BLaER1 treated with 17β-estradiol and CSF1 and Interleukin-3, amounts not matched to agents 10 nM and 100 nM (cell line): ENCODE measurements around the gene CDH20.

ENCODE experiments used
- H3K27ac ChIP-seq, 11 experiments: shearing (Covaris generic); formaldehyde crosslinking; 2 replicates each; pipeline ENCODE4 v1.8.1; 2022
- H3K27me3 ChIP-seq, 11 experiments: shearing (Covaris generic); formaldehyde crosslinking; 2 replicates each; pipeline ENCODE4 v1.8.1; 2022
- H3K36me3 ChIP-seq, 11 experiments: shearing (Covaris generic); formaldehyde crosslinking; 2 replicates each; pipeline ENCODE4 v1.8.1; 2022
- H3K4me1 ChIP-seq, 10 experiments: shearing (Covaris generic); formaldehyde crosslinking; 2 replicates each; pipeline ENCODE4 v1.8.1; 2022
- H3K4me2 ChIP-seq, 11 experiments: shearing (Covaris generic); formaldehyde crosslinking; 2 replicates each; pipeline ENCODE4 v1.8.1; 2022
- H3K4me3 ChIP-seq, 10 experiments: shearing (Covaris generic); formaldehyde crosslinking; 2 replicates each; pipeline ENCODE4 v1.8.1; 2022
- H3K9ac ChIP-seq, 11 experiments: shearing (Covaris generic); formaldehyde crosslinking; 2 replicates each; pipeline ENCODE4 v1.8.1; 2022
- H3K9me3 ChIP-seq, 11 experiments: shearing (Covaris generic); formaldehyde crosslinking; replicated peaks in 1 of 11; 2 replicates each; pipeline ENCODE4 v1.8.1; 2022
- H4K20me1 ChIP-seq, 11 experiments: shearing (Covaris generic); formaldehyde crosslinking; 2 replicates each; pipeline ENCODE4 v1.8.1; 2022
- Cebpa-rat ChIP-seq, 11 experiments: shearing (Covaris generic); IDR thresholded peaks; 2 replicates each; pipeline ENCODE4 v1.8.1; 2022

CDH20 gene

DNA sequence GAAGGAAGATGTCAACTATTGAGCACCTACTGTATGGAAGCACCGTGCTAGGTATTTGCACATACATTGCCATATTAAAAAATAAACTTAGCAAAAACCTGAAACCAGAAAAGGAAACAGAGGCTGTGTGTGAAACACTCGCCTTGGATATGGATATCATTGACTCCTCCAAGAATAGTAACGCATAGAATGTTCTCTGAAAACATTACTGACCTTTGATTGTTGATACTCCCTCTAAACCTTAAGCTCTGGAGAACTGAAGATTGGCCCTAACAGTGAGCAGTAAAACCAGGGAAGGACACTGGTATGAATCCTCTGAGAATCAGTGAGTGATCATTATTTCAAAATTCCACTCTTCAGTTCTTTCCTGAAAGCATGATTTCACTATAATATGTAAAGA, 236.8 kb downstream of the CDH20 start:
- no peak for TF ChIP-seq Cebpa-rat (IDR thresholded peaks at IDR 0.05)
- Histone ChIP-seq H3K27me3 (no peaks in the 10 kb centered on the region), H3K4me3 (no peak overlapping the region), H3K36me3 (no peaks in the 10 kb centered on the region), H3K4me2 (peak overlapping the region in 1 of 11 experiments; percentile 27; a peak in 1 of 22 replicates), H3K27ac (peak overlapping the region in 1 of 11 experiments; percentile 27; a peak in 1 of 22 replicates), H3K9me3 (peaks cover 0 to 20% (median 12%) of the 10 kb centered on the region in 11 experiments; a peak in 12 of 22 replicates), H3K9ac (no peak overlapping the region), H4K20me1 (no peaks in the 10 kb centered on the region), H3K4me1 (peaks cover 0 to 10% (median 0%) of the 10 kb centered on the region in 10 experiments; a peak in 1 of 20 replicates)

DNA sequence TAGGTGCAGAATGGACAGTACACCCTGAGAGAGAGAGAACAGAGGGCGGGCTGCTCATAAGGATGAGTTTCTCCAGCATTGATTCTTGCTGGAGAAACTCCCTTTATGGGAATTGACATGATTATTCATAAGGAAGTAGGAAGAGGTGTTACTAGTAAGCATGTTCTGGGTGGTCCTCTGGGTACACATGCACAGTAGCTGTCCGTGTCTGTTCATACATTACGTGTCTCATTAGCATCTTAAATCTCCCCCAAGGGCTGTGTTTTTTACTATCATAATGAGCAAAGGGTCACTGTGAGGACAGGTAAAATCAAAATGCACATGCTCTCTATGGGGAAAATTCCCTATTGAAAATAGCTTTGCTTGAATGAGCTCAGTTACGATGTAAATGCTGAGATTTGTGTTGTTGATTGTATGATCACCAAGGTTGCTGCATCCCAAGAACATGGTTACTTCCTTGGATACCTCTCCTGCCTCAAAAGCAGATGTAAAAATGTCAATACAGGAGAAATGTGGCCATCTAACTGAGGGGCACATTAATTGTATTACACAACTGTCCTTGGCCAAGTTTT, 238.9 kb downstream of the CDH20 start:
- no peaks in the 10 kb centered on the region for H3K36me3 ChIP-seq
- no peaks in the 10 kb centered on the region for H3K27me3 ChIP-seq
- no peak overlapping the region for H3K4me3 ChIP-seq
- TF ChIP-seq Cebpa-rat (IDR thresholded peaks at IDR 0.05), result no peak
- peaks cover 0 to 20% (median 12%) of the 10 kb centered on the region in 11 experiments; a peak in 12 of 22 replicates for H3K9me3 ChIP-seq
- no peak overlapping the region for H3K27ac ChIP-seq
- no peak overlapping the region for H3K9ac ChIP-seq
- no peak overlapping the region for H3K4me2 ChIP-seq
- peaks cover 0 to 10% (median 0%) of the 10 kb centered on the region in 10 experiments; a peak in 1 of 20 replicates for H3K4me1 ChIP-seq
- no peaks in the 10 kb centered on the region for H4K20me1 ChIP-seq

DNA sequence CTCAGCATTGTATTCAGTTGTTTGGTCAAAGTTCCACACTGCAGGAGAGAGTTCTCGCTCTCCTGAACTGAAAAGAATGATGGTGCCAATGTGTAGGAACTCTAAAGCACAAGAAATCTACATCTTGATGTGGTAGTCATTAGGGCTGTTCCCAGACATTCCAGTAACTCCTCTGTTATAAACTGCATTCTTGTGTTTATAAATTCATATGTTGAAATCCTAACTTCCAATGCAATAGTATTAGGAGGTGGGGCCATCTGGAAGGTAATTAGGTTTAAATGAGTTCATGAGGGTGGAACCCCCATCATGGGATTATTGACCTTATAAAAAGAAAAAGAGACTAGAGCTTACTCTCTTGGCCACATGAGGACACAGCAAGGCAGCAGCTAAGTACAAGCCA, 239.6 kb downstream of the CDH20 start:
- no peak overlapping the region for H3K27ac ChIP-seq
- no peaks in the 10 kb centered on the region for H4K20me1 ChIP-seq
- peaks cover 0 to 10% (median 0%) of the 10 kb centered on the region in 10 experiments; a peak in 1 of 20 replicates for H3K4me1 ChIP-seq
- no peak overlapping the region for H3K4me2 ChIP-seq
- no peak overlapping the region for H3K4me3 ChIP-seq
- no peak for TF ChIP-seq Cebpa-rat (IDR thresholded peaks at IDR 0.05)
- no peaks in the 10 kb centered on the region for H3K27me3 ChIP-seq
- peaks cover 0 to 18% (median 7%) of the 10 kb centered on the region in 11 experiments; a peak in 12 of 22 replicates for H3K9me3 ChIP-seq
- no peaks in the 10 kb centered on the region for H3K36me3 ChIP-seq
- H3K9ac ChIP-seq, result no peak overlapping the region

DNA sequence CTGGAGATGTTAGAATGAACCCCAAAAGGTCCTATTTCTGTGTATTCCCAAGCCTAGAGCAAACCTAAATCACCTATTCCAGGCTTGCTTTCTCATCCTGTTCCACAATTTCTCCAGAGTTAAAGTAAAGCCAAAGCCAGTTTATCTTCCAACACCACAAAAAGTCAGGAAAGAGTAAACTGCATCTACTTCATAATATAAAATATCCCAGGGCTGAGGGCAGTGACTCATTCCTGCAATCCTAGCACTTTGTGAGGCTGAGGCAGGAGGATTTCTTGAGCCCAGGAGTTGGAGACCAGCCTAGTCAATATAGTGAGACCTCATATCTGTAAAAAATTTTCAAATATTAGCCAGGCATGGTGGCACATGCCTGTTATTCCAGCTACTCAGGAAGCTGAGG, 241.4 kb downstream of the CDH20 start:
- no peaks in the 10 kb centered on the region for H4K20me1 ChIP-seq
- H3K27me3 ChIP-seq, result 0 out of 22 replicates have a peak, but pooled peaks cover 0 to 4% (median 0%) of the 10 kb centered on the region in 11 experiments
- no peak overlapping the region for H3K4me3 ChIP-seq
- H3K36me3 ChIP-seq, result no peaks in the 10 kb centered on the region
- H3K9ac ChIP-seq, result no peak overlapping the region
- no peak overlapping the region for H3K27ac ChIP-seq
- TF ChIP-seq Cebpa-rat (IDR thresholded peaks at IDR 0.05), result no peak
- H3K9me3 ChIP-seq, result peaks cover 0 to 12% (median 4%) of the 10 kb centered on the region in 11 experiments; a peak in 8 of 22 replicates
- H3K4me1 ChIP-seq, result peaks cover 5 to 16% (median 12%) of the 10 kb centered on the region in 10 experiments
- no peak overlapping the region for H3K4me2 ChIP-seq

DNA sequence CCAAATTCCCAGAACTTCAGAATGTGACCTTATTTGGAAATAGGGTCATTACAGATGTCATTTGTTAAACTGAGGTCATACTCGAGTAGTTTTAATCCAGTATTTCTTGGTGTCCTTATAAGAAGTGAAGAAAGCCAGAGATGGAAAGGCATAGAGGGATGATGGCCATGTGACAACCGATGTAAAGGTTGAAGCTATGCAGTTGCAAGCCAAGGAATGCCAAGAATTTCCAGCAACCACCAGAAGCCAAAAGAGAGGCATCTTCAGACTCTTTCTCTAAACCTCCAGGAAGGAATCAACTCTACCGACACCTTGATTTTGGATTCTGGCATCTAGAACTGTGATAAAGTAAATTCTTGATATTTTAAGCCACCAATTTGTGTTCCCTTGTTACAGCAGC, 242.2 kb downstream of the CDH20 start:
- Histone ChIP-seq H3K4me3 (no peak overlapping the region), H3K4me1 (peaks cover 11 to 20% (median 18%) of the 10 kb centered on the region in 10 experiments), H3K36me3 (no peaks in the 10 kb centered on the region), H3K27me3 (0 out of 22 replicates have a peak, but pooled peaks cover 0 to 4% (median 0%) of the 10 kb centered on the region in 11 experiments), H3K4me2 (no peak overlapping the region), H3K27ac (no peak overlapping the region), H3K9ac (no peak overlapping the region), H4K20me1 (no peaks in the 10 kb centered on the region), H3K9me3 (peaks cover 0 to 12% (median 4%) of the 10 kb centered on the region in 11 experiments; a peak in 8 of 22 replicates)
- no peak for TF ChIP-seq Cebpa-rat (IDR thresholded peaks at IDR 0.05)

DNA sequence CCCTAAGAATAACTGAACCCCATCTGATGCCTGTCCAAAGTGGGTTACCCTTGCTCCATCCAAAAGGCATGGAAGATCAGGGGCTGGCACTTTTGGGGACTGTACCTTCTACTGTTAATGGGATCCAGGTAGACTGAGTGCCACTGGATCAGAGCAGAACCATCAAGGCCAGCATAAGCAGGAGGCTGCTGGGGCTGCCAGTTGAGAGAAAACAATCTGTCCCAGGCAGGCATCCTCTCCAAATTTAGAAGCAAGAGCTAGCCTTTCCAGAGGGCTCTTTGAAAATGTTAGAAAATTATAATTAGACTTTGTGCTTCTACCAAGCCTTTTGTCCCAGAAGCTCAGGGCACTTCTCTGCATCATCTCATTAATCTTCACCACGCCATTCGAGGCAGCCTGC, 245.6 kb downstream of the CDH20 start:
- Histone ChIP-seq H3K27ac (no peak overlapping the region), H3K4me2 (peak overlapping the region; percentile 32 to 78 (median 59); a peak in 20 of 22 replicates), H3K9ac (no peak overlapping the region), H3K36me3 (no peaks in the 10 kb centered on the region), H4K20me1 (no peaks in the 10 kb centered on the region), H3K27me3 (peaks cover 0 to 16% (median 0%) of the 10 kb centered on the region in 11 experiments; a peak in 2 of 22 replicates), H3K4me1 (peaks cover 11 to 34% (median 29%) of the 10 kb centered on the region in 10 experiments), H3K4me3 (no peak overlapping the region), H3K9me3 (peaks cover 0 to 4% (median 0%) of the 10 kb centered on the region in 11 experiments; a peak in 5 of 22 replicates)
- no peak for TF ChIP-seq Cebpa-rat (IDR thresholded peaks at IDR 0.05)

DNA sequence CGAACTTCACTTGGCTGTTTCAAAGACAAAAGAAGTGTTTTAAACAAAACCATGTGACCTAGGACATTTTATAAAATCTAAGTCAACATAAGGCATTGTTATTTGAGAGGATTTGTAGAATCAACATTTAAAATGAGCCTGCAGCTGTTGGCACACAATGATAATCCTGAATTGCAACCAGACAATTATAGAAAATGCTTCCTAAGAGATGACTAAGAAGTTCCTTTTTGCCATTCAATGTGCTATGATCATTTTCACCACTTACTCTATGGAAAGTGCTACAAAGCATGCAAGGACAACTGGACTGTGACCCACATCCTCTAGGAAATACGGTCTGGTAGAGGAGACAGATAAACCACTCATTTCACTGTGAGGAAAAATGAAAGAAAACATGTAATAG, 246.4 kb downstream of the CDH20 start:
- H3K4me2 ChIP-seq, result peak overlapping the region; percentile 32 to 78 (median 59)
- peak overlapping the region in 5 of 10 experiments; percentile 6 to 52 (median 16); a peak in 5 of 20 replicates for H3K4me3 ChIP-seq

DNA sequence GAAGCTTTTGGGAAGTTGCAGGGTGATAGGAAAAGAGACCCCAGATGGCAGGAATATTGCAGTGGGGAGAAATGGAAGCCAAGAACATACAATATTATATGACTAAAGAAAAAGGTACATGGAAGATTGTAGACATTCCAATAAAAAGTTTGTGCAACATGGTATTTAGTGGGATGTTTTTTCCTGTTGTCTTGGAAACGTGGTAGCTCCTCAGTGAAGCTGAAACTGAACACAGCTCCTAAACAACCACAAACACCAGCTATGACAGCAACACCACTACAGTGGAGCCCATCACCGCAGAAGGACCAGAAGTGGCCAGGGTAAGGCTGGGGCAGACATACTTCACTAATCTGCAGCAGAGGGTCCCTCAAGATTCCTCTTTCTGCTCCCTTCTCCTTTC, 246.8 kb downstream of the CDH20 start:
- Histone ChIP-seq H3K27ac (no peak overlapping the region; a peak in 1 of 22 replicates), H3K4me2 (peak overlapping the region; percentile 32 to 78 (median 59)), H3K27me3 (peaks cover 0 to 16% (median 0%) of the 10 kb centered on the region in 11 experiments; a peak in 2 of 22 replicates), H3K9me3 (no peaks in the 10 kb centered on the region), H3K9ac (no peak overlapping the region), H3K36me3 (no peaks in the 10 kb centered on the region), H3K4me3 (peak overlapping the region in 2 of 10 experiments; percentile 21 to 52; a peak in 1 of 20 replicates), H4K20me1 (no peaks in the 10 kb centered on the region), H3K4me1 (peaks cover 11 to 34% (median 29%) of the 10 kb centered on the region in 10 experiments)
- no peak for TF ChIP-seq Cebpa-rat (IDR thresholded peaks at IDR 0.05)

More for the DNA sequence above, 246.4 kb downstream of the CDH20 start:
- Histone ChIP-seq H3K27ac (peak overlapping the region in 1 of 11 experiments; percentile 27; a peak in 2 of 22 replicates), H3K9ac (0 out of 22 replicates have a peak overlapping the region, but pooled peaks of 1 of the 11 experiments have one; percentile 34), H3K9me3 (no peaks in the 10 kb centered on the region), H4K20me1 (no peaks in the 10 kb centered on the region), H3K36me3 (no peaks in the 10 kb centered on the region), H3K27me3 (peaks cover 0 to 16% (median 0%) of the 10 kb centered on the region in 11 experiments; a peak in 2 of 22 replicates), H3K4me1 (peaks cover 11 to 34% (median 29%) of the 10 kb centered on the region in 10 experiments)
- TF ChIP-seq Cebpa-rat (IDR thresholded peaks at IDR 0.05), result no peak

DNA sequence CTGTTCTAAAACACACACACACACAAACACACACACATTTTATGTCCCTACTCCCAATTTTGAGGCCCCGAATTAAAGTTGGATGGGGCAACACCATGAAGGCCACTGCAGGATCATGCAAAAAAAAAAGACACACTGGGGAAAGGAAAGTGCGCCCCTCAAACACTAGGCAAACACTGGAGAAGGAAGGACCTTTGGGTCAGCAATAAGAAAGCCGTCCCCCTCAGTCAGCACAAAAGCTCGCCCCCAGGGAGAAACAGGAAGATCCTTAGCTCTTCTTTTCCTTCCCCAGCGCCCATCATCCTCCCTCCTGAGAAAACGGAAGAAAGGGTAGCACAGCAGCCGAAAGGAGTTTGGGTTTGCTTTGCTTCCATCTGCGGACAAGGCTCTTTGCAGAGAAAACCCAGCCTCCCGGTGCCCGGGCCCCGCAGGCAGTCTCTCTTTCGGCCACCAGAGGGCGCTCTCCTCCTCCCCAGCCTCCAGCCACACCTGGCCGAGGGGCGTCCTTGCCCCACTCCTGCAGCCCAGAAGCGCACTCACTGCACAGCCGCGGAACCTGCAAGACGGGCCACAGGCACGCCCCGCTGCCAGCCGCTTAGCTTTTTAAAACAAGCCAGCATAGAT, 248.5 kb downstream of the CDH20 start:
- Histone ChIP-seq H3K9ac (peak overlapping the region in 1 of 11 experiments; percentile 8; a peak in 1 of 22 replicates), H3K4me1 (peaks cover 11 to 34% (median 29%) of the 10 kb centered on the region in 10 experiments), H3K27ac (no peak overlapping the region), H3K4me2 (peak overlapping the region; percentile 26 to 85 (median 68)), H3K4me3 (peak overlapping the region in 4 of 10 experiments; percentile 9 to 35 (median 12); a peak in 5 of 20 replicates), H3K27me3 (peaks cover 0 to 16% (median 0%) of the 10 kb centered on the region in 11 experiments; a peak in 2 of 22 replicates), H4K20me1 (no peaks in the 10 kb centered on the region), H3K9me3 (no peaks in the 10 kb centered on the region), H3K36me3 (no peaks in the 10 kb centered on the region)
- no peak for TF ChIP-seq Cebpa-rat (IDR thresholded peaks at IDR 0.05)
